OCI-LY3 (cell line): ENCODE results near the gene KATNB1.

ENCODE experiments used
- H2AFZ ChIP-seq: fragments of 200-600, 300-600 bp; shearing (Covaris generic); 2 replicates; pipeline ENCODE4 v1.6.0; 2014; ENCODE audit warnings: antibody characterized with exemption, low read depth, low read length
- H3K27ac ChIP-seq: fragments of 200-600, 300-600 bp; sonication (generic); 2 replicates; pipeline ENCODE4 v1.5.1; 2014; ENCODE audit warnings: mild to moderate bottlenecking, low read length, moderate library complexity, mixed read lengths
- H3K27me3 ChIP-seq: fragments of 200-600, 300-600 bp; sonication (generic); 2 replicates; pipeline ENCODE4 v1.6.1; 2014; ENCODE audit warnings: low read depth, low read length, mixed read lengths
- H3K36me3 ChIP-seq: fragments of 200-600, 300-600 bp; sonication (generic); replicated peaks from 2 replicates; pipeline ENCODE3; 2014; ENCODE audit warnings: low read depth, low read length, mixed read lengths
- H3K4me1 ChIP-seq: fragments of 300-600, 200-600 bp; sonication (generic); 2 replicates; pipeline ENCODE4 v1.6.1; 2014; ENCODE audit warnings: low read length, mixed read lengths
- H3K4me2 ChIP-seq: fragments of 200-600, 300-600 bp; sonication (generic); 2 replicates; pipeline ENCODE4 v1.6.1; 2014; ENCODE audit warnings: low read length, mixed read lengths
- H3K4me3 ChIP-seq: fragments of 300-600, 200-600 bp; sonication (generic); 2 replicates; pipeline ENCODE4 v1.5.1; 2014; ENCODE audit warnings: antibody characterized with exemption, mild to moderate bottlenecking, low read length, moderate library complexity
- H3K79me2 ChIP-seq: fragments of 300-600, 200-600 bp; shearing (Covaris generic); 2 replicates; pipeline ENCODE4 v1.6.1; 2014; ENCODE audit warnings: mild to moderate bottlenecking, low read length, mixed read lengths
- H3K9ac ChIP-seq: fragments of 300-600, 200-600 bp; shearing (Covaris generic); 2 replicates; pipeline ENCODE4 v1.6.0; 2014; ENCODE audit warnings: mild to moderate bottlenecking, low read length, moderate library complexity
- H3K9me3 ChIP-seq: fragments of 200-600, 300-600 bp; shearing (Covaris generic); 2 replicates; pipeline ENCODE4 v1.6.1; 2014; ENCODE audit warnings: low read length, mixed read lengths; ENCODE audit not compliant: insufficient read depth
- H4K20me1 ChIP-seq: fragments of 200-600, 300-600 bp; sonication (generic); 2 replicates; pipeline ENCODE4 v1.6.1; 2016; ENCODE audit warnings: low read length, mixed read lengths; ENCODE audit not compliant: insufficient read depth
- CTCF ChIP-seq: fragments of 200-600, 300-600 bp; sonication (generic); IDR thresholded peaks from 2 replicates; pipeline ENCODE4 v1.5.1; 2014; ENCODE audit warnings: antibody characterized with exemption, low read length, low read depth
- EZH2phosphoT487 ChIP-seq: fragments of 200-600 bp; shearing (Covaris generic); IDR thresholded peaks from 2 replicates; pipeline ENCODE4 v1.6.1; 2018; ENCODE audit warnings: antibody characterized with exemption, mixed run types, low read depth

The KATNB1 gene

GRCh38 chr16:57759131-57759530 lies 23.6 kb downstream of the KATNB1 start:
- Histone ChIP-seq H3K9ac (no peak overlapping the region), H3K4me2 (no peak overlapping the region), H2AFZ (no peak overlapping the region), H3K27me3 (no peaks in the 10 kb centered on the region), H3K36me3 (no peaks in the 10 kb centered on the region), H3K4me1 (no peaks in the 10 kb centered on the region), H3K4me3 (no peak overlapping the region), H4K20me1 (no peaks in the 10 kb centered on the region), H3K79me2 (no peaks in the 10 kb centered on the region), H3K9me3 (no peaks in the 10 kb centered on the region), H3K27ac (no peak overlapping the region)
- TF ChIP-seq CTCF = no peak
- TF ChIP-seq EZH2phosphoT487 = no peak

DNA sequence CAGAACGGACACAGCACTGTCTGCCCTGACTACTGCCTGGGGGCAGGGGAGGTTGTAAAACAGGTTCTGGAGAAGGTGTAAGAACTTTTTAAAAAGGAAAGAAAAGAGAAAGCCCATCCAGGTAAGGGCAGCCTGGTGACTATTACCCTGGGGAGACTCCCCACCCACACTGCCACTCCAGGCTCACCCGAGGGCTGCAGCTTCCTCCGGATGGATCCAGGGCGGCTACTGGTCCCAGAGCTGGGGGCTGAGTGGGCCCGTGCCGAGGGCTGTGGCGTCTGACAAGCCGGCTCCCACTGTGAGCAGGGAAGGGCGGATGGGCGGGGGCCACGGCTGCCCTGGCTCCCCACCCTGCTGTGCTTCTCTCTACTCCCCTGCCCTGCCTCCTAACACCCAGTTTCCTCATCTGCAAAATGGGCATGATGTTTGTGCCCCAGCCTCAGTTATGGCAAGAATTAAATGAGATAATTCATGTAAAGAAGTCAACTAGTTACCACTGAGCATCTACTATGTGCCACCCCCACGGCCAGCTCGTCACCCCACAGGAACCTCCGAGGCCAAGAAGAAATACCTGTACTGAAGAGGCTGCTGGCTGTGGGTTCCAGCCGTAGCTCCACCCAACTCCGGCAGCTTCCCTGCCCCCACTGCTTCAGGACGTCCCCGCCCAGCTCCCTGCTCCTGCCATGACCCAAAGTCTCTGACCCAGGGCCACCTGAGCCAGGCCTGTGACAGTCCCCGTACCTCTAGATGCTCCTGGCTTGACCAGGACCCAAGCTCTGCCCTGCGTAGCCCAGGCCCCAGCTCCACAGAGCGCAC lies 24.2 kb downstream of the KATNB1 start:
- Histone ChIP-seq H3K4me2 (no peak overlapping the region), H3K36me3 (no peaks in the 10 kb centered on the region), H4K20me1 (no peaks in the 10 kb centered on the region), H3K4me1 (no peaks in the 10 kb centered on the region), H3K79me2 (no peaks in the 10 kb centered on the region), H3K4me3 (no peak overlapping the region), H3K9me3 (no peaks in the 10 kb centered on the region), H3K27me3 (no peaks in the 10 kb centered on the region), H3K27ac (no peak overlapping the region), H3K9ac (no peak overlapping the region), H2AFZ (no peak overlapping the region)
- TF ChIP-seq CTCF (no peak), EZH2phosphoT487 (no peak)

DNA sequence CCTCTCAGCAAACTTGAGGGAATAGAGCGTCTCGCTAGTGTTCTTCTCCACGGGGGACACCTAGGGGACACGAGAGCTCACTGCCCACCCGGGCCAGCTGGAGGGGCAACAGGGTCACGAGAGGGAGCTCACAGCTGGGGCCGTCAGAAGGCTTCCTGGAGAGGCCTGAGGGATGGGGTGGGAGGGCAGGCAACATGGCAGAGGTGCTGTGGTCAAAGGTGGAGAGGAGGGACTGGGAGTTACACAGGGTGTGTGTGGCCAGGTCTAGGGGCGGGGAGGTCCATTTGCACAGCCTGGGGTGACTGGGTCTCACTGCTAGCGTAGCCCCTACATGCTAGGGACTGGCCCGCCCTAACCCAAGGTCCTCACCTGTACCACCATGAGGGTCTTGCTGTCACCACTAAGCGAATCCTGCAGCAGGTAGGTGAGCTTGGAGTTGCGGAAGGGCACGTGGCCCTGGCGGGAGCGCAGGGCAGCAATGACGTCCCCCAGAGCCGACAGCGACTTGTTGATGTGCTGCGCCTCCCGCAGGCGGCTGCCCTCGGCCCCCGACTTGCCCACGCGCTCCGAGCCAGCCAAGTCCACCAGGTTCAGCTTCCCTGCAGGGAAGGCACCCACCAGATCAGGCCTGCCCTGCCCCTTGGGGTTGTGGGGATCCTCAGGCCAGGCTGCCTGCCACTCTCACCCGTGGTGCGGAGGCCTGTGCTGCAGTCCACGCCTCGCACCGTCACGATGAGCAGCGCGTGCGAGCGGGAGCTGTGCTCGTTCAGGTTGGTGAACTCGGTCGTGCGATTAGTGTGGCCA lies 25.0 kb downstream of the KATNB1 start:
- Histone ChIP-seq H3K4me2 (no peak overlapping the region), H3K4me1 (no peaks in the 10 kb centered on the region), H2AFZ (no peak overlapping the region), H3K4me3 (no peak overlapping the region), H3K9ac (no peak overlapping the region), H3K27ac (no peak overlapping the region), H4K20me1 (no peaks in the 10 kb centered on the region), H3K27me3 (no peaks in the 10 kb centered on the region), H3K79me2 (no peaks in the 10 kb centered on the region), H3K9me3 (no peaks in the 10 kb centered on the region), H3K36me3 (no peaks in the 10 kb centered on the region)
- TF ChIP-seq EZH2phosphoT487 (no peak), CTCF (no peak)

DNA sequence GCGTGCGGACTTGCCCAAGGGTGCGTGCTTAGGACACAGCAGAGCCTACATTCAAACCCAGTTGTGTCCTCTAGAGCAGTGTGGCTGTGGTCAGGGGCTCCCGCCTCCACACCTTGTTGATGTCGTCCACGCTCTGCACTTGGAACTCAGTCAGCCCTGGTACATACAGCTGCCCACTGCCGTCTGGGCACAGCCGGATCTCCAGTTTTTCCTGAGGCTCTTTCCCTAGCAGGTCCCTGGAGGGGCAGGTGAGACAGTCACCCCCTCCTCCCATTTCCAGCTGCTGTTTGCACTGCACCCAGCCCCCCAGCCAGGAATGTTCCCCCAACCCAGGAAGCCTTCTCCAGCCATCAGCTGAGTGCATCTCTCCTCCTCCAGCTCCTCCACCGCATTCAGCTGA lies 25.7 kb downstream of the KATNB1 start:
- Histone ChIP-seq H3K27ac (no peak overlapping the region), H3K9ac (no peak overlapping the region), H3K36me3 (no peaks in the 10 kb centered on the region), H3K9me3 (no peaks in the 10 kb centered on the region), H3K27me3 (no peaks in the 10 kb centered on the region), H2AFZ (no peak overlapping the region), H3K4me2 (no peak overlapping the region), H3K4me3 (no peak overlapping the region), H4K20me1 (no peaks in the 10 kb centered on the region), H3K79me2 (no peaks in the 10 kb centered on the region), H3K4me1 (no peaks in the 10 kb centered on the region)
- TF ChIP-seq CTCF = no peak
- TF ChIP-seq EZH2phosphoT487 = no peak
